ENCODE data around the gene MYO16.

GRCh38 chr13:108985166-108985565 lies 355.8 kb downstream of the MYO16 start:
- TF ChIP-seq, protein P1, sequence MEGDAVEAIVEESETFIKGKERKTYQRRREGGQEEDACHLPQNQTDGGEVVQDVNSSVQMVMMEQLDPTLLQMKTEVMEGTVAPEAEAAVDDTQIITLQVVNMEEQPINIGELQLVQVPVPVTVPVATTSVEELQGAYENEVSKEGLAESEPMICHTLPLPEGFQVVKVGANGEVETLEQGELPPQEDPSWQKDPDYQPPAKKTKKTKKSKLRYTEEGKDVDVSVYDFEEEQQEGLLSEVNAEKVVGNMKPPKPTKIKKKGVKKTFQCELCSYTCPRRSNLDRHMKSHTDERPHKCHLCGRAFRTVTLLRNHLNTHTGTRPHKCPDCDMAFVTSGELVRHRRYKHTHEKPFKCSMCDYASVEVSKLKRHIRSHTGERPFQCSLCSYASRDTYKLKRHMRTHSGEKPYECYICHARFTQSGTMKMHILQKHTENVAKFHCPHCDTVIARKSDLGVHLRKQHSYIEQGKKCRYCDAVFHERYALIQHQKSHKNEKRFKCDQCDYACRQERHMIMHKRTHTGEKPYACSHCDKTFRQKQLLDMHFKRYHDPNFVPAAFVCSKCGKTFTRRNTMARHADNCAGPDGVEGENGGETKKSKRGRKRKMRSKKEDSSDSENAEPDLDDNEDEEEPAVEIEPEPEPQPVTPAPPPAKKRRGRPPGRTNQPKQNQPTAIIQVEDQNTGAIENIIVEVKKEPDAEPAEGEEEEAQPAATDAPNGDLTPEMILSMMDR (conservative IDR thresholded peaks at IDR 0.05; ENCODE audit: low read depth, low read length), result no peak
- TF ChIP-seq EZH2 (IDR thresholded peaks at IDR 0.05; ENCODE audit: borderline replicate concordance, low read depth, low read length, poor library complexity, severe bottlenecking), result no peak
